ENCODE measurements around the gene TAP1.
A peak's percentile ranks its signal among the peaks of the same experiment; 100 is the strongest.
"Not testable (repeated sequence)": the region's sequence is repeated elsewhere in the genome, so short reads cannot be mapped to it uniquely, and the experiment has no call there.

TAP1 gene

DNA sequence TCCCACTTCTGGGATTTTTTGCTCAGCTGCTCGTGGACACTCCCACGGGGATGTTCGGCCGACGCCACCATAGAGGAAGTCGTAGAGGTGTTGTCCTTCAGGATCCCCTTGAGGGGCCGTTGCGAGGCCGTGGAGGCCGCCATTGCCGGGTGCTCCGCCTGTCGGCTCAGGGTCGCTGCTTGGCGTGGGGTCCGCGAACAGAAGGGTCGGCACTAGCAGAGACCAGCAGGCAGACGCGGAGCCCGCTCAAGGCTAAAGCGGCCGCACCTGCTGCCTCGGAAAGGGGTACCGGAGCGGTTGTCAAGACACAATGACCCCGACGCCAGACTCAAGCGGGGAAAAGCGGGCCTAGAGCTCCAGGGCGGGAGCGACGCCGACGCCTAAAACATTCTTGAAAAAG, 26.2 kb upstream of the TAP1 start:
- H3K27me3 ChIP-seq (ENCODE audit: low read depth) = peaks cover 16% of the 10 kb centered on the region
- DNase-seq (ENCODE audit: low spot score in 2 of 2) = no peak
- H3K36me3 ChIP-seq (replicated peaks) = no peaks in the 10 kb centered on the region
- no peak overlapping the region for H3K4me3 ChIP-seq
- no peaks in the 10 kb centered on the region for H3K9me3 ChIP-seq
- 0 out of 2 replicates have a peak, but pooled peaks cover 2% of the 10 kb centered on the region for H3K4me1 ChIP-seq
- in situ Hi-C loops (cut with MboI; ENCODE audit: low sequenced_read_pairs) = no loop called here

DNA sequence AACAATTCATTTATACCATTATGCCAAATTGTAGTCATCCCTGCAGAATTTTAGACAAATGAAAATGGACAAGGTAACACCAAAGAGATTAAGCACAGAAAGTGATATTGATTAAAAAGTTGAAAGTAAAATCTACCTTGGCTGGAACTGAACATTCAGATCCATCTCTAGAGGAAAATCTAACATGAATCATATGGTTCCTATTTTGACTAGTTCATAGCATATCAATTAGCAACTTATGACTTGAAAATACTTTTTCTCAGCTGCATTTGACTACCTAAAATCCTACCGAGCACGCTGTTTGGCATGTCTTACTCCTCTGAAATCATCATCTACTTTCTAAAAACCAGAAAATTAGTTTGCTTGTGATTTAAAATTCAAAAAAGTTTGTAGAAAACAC, 23.1 kb upstream of the TAP1 start:
- Histone ChIP-seq H3K27me3 (ENCODE audit: low read depth) (peaks cover 7% of the 10 kb centered on the region; the same call in 1 of the 2 replicates), H3K9me3 (no peaks in the 10 kb centered on the region), H3K36me3 (replicated peaks) (no peaks in the 10 kb centered on the region), H3K4me1 (0 out of 2 replicates have a peak, but pooled peaks cover 2% of the 10 kb centered on the region), H3K4me3 (no peak overlapping the region)
- in situ Hi-C loops (cut with MboI; ENCODE audit: low sequenced_read_pairs) = no loop called here
- no peak for DNase-seq (ENCODE audit: low spot score in 2 of 2)

DNA sequence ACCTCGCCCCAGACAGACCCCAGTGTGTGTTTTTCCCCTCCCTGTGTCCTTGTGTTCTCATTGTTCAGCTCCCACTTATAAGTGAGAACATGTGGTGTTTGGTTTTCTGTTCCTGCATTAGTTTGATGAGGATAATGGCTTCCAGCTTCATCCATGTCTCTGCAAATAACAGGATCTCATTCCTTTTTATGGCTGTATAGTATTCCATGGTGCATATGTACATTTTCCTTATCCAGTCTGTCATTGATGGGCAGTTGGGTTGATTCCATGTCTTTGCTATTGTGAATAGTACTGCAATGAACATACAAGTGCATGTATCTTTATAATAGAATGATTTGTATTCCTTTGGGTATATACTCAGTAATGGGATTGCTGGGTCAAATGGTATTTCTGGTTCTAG, 20.4 kb upstream of the TAP1 start:
- H3K27me3 ChIP-seq (ENCODE audit: low read depth); H3K4me1 ChIP-seq; H3K36me3 ChIP-seq (replicated peaks); DNase-seq (ENCODE audit: low spot score in 2 of 2); in situ Hi-C loops (cut with MboI; ENCODE audit: low sequenced_read_pairs); H3K9me3 ChIP-seq; H3K4me3 ChIP-seq: not testable (repeated sequence)

DNA sequence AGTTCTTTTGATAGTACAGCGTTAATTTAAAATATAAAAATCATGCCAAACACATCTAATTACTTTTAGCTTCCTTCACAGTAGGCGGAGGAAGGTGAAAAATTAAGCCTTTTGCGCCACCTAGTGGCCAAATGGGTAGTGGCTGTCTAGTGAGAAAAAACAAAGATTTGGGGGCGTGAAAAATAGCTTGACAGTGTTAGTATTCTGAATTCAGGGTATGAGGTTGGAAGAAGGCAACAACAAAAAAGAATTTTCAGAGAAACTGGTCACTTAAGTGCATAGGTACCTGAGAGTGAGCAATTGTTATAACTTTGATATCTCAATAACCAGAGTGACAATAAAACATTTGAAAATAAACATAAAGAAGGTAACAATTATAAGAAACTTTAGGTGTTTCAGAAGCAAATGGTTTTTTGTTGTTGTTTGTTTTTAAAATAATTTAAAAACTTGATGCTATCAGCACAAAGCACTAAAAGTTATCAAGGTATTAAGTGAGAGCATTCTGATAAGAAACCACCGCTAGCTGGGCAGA, 14.8 kb upstream of the TAP1 start:
- no peaks in the 10 kb centered on the region for H3K9me3 ChIP-seq
- DNase-seq (ENCODE audit: low spot score in 2 of 2) = peak; percentile 48 to 83
- H3K36me3 ChIP-seq (replicated peaks) = no peaks in the 10 kb centered on the region
- H3K27me3 ChIP-seq (ENCODE audit: low read depth) = peaks cover 37% of the 10 kb centered on the region
- H3K4me1 ChIP-seq = no peaks in the 10 kb centered on the region
- H3K4me3 ChIP-seq = no peak overlapping the region
- in situ Hi-C loops (cut with MboI; ENCODE audit: low sequenced_read_pairs) = no loop called here

DNA sequence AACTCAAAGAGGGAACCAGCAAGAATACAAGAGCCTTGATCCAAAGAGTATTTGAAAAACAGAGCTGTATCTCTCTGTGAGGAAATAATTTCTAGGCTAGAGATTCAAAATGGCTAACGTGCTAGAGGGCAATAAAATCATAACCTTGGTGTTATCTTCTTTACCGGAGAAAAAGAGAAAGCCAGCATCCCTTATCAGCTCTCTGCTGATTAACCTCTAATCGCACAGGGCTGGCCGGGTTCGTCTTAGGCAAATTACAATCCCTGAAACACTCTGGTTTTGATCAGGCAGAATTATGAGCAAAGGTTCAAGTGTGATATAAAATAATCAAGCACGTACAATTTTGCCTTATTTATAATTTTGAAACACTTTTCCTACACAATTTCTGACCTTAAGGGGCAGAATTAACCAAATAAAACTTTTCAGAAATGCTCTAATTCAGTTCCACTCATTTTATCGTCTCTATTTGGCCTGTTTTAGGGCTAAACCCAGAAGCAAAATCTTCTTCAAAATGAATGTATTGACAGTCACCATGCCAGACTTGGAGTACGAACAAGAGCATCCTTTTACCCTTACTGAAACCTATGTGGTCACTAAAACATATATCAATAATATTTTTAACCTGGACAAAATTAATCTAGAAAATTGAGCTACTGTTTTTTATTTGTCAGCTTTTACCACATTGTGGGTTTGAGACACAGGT, 14.2 kb upstream of the TAP1 start:
- in situ Hi-C loops (cut with MboI; ENCODE audit: low sequenced_read_pairs) = no loop called here
- Histone ChIP-seq H3K36me3 (replicated peaks) (no peaks in the 10 kb centered on the region), H3K27me3 (ENCODE audit: low read depth) (peaks cover 37% of the 10 kb centered on the region), H3K4me1 (no peaks in the 10 kb centered on the region), H3K9me3 (no peaks in the 10 kb centered on the region), H3K4me3 (no peak overlapping the region)
- no peak for DNase-seq (ENCODE audit: low spot score in 2 of 2)

DNA sequence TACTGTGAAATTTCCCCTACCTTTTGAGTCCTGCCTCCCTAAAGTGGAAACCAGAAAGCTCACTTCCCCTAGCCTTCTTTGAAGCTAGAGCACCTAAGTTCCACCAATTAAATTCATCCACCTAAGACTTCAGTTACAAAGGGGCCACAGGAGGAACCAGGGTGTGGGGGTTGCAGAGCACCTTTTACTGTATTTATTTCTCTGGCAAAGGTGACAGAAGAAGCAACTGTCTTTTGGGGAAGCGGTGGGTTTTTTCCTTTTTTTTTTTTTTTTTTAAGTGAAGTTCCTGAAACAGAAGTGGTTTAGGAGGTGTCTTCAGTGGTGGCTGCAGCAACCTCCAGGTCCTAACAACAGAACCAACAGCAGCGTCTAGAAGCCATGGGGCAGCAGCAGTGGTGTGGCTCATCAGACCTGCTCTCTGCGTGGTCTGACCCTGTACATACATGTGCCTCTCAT, 13.5 kb upstream of the TAP1 start:
- H3K36me3 ChIP-seq (replicated peaks) = no peaks in the 10 kb centered on the region
- H3K9me3 ChIP-seq = no peaks in the 10 kb centered on the region
- H3K27me3 ChIP-seq (ENCODE audit: low read depth) = peaks cover 37% of the 10 kb centered on the region
- H3K4me1 ChIP-seq = no peaks in the 10 kb centered on the region
- in situ Hi-C loops (cut with MboI; ENCODE audit: low sequenced_read_pairs) = no loop called here
- no peak overlapping the region for H3K4me3 ChIP-seq
- no peak for DNase-seq (ENCODE audit: low spot score in 2 of 2)

DNA sequence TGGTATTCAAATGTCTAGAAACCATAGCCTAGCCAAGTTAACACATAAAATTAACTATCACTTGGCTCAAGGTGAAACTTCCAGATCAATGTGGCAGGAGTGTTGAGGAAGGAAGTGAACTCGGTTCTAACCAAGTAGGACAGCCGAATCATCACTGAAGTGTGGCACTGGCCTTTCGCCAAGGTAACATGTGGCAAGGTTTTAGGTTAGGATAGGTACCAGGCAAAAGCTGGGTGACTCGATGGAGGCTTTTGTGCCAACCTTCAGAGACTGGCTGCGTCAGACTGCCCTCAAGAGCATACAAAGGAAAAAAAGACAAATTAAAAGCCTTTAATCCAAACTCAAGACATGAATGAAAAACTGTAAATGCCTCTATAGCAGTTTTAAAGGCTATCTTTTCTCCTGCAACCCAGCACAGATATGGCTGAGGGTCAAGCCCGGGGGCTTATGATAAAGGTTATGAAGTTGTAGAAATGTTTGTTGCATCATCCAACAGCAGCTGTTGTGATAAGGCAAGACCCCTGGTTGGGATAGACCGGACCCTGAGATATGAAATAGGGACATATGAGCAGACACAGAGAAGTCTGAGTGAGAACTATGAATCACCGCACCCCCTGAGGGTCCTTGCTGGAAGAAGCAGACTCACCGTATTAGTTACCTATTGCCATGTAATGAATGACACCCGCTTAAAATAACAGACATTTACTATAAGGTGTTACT, 12.4 kb upstream of the TAP1 start:
- Histone ChIP-seq H3K4me1 (no peaks in the 10 kb centered on the region), H3K27me3 (ENCODE audit: low read depth) (peaks cover 33% of the 10 kb centered on the region), H3K9me3 (no peaks in the 10 kb centered on the region), H3K36me3 (replicated peaks) (no peaks in the 10 kb centered on the region), H3K4me3 (no peak overlapping the region)
- DNase-seq (ENCODE audit: low spot score in 2 of 2) = no peak
- in situ Hi-C loops (cut with MboI; ENCODE audit: low sequenced_read_pairs) = no loop called here

DNA sequence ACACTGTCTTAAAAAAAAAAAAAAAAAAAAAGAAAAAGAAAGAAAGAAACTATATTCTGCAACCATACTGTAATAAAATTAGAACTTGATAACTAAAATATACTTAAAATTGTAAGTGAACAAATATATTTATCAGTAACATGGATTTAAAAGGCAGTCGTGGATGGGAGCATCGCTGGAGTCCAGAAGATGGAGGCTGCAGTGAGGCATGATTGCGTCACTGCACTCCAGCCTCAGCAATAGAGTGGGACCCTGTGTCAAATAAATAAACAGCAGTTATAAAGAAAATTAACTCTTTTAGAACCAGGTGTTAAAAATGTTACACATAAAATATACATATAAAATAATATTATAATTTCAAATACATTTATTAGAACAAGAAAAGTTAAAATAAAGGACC, 9.2 kb upstream of the TAP1 start:
- DNase-seq (ENCODE audit: low spot score in 2 of 2) = no peak
- Histone ChIP-seq H3K4me3 (no peak overlapping the region), H3K36me3 (replicated peaks) (no peaks in the 10 kb centered on the region), H3K9me3 (no peaks in the 10 kb centered on the region), H3K27me3 (ENCODE audit: low read depth) (peaks cover 29% of the 10 kb centered on the region), H3K4me1 (no peaks in the 10 kb centered on the region)
- in situ Hi-C loops (cut with MboI; ENCODE audit: low sequenced_read_pairs) = no loop called here

DNA sequence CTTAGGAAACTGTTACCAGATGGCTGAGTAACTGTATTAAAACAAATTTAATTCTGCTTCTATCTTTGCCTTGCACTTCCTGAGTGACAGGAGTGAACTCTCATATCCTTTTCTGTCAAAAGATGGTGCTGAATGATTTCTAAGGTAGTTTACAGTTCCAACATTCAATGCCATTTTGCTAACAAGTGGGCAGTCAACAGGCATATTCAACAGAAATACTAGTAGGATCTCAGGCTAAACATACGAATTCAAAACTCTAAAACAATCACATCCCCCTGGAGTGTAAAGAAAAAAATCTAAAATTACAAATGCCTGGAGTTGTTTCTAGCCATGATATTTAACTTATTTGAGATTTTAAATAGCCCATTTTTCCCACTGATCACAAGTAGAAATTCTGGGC, 7.2 kb upstream of the TAP1 start:
- Histone ChIP-seq H3K9me3 (no peaks in the 10 kb centered on the region), H3K27me3 (ENCODE audit: low read depth) (peaks cover 13% of the 10 kb centered on the region), H3K4me3 (no peak overlapping the region), H3K4me1 (no peaks in the 10 kb centered on the region), H3K36me3 (replicated peaks) (no peaks in the 10 kb centered on the region)
- DNase-seq (ENCODE audit: low spot score in 2 of 2) = no peak
- in situ Hi-C loops (cut with MboI; ENCODE audit: low sequenced_read_pairs) = no loop called here

DNA sequence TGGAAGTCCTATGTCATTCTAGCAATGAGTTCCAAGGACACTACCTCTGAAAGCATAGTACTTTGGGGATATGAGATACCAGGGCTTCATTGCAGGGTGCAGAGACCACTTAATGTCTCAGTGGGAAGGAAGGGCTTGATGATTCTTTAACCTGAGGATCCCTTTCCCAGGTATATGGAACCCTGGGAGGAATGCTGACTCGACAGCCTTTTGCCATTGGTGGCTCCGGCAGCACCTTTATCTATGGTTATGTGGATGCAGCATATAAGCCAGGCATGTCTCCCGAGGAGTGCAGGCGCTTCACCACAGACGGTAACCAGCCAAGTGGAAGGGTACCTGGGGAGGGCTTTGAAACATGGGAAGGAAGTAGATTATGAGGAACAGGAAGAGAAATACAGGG, 4.7 kb upstream of the TAP1 start:
- H3K27me3 ChIP-seq (ENCODE audit: low read depth) = no peaks in the 10 kb centered on the region; the same call in 1 of the 2 replicates
- H3K36me3 ChIP-seq (replicated peaks) = no peaks in the 10 kb centered on the region
- in situ Hi-C loops (cut with MboI; ENCODE audit: low sequenced_read_pairs) = no loop called here
- no peak for DNase-seq (ENCODE audit: low spot score in 2 of 2)
- no peaks in the 10 kb centered on the region for H3K9me3 ChIP-seq
- H3K4me3 ChIP-seq = no peak overlapping the region
- H3K4me1 ChIP-seq = no peaks in the 10 kb centered on the region

DNA sequence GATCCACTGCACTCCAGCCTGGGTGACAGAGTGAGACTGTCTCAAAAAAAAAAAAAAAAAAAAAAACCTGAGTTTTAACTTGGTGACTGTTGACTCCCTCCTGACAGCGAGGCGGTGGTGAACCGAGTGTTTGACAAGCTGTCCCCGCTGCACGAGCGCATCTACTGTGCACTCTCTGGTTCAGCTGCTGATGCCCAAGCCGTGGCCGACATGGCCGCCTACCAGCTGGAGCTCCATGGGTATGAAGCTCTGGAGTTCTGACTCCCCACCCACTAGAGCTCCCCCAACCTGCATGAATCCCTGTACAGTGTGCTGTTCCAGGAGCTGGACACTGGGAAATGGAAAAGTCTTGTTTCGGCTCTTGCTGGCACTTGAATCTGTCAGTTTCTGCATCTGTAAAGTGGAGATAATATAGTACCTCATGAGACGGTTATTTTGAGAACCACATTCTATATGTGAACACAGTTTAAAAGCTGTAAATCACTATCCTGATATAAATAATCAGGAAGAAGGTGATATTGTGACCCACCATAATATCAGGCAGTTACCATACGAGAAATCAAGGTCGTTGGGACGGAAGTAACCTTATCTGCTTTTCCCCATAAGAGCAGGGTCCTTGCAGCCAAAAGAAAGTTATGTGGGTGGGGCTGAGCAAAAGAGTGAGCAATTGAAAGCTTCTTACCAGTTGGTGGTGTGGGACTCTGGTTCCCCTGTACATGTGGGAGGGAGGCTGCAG, 3.8 kb upstream of the TAP1 start:
- Histone ChIP-seq H3K36me3 (replicated peaks) (no peaks in the 10 kb centered on the region), H3K4me1 (peaks cover 4% of the 10 kb centered on the region), H3K9me3 (no peaks in the 10 kb centered on the region), H3K4me3 (no peak overlapping the region), H3K27me3 (ENCODE audit: low read depth) (no peaks in the 10 kb centered on the region)
- in situ Hi-C loops (cut with MboI; ENCODE audit: low sequenced_read_pairs) = no loop called here
- no peak for DNase-seq (ENCODE audit: low spot score in 2 of 2)

DNA sequence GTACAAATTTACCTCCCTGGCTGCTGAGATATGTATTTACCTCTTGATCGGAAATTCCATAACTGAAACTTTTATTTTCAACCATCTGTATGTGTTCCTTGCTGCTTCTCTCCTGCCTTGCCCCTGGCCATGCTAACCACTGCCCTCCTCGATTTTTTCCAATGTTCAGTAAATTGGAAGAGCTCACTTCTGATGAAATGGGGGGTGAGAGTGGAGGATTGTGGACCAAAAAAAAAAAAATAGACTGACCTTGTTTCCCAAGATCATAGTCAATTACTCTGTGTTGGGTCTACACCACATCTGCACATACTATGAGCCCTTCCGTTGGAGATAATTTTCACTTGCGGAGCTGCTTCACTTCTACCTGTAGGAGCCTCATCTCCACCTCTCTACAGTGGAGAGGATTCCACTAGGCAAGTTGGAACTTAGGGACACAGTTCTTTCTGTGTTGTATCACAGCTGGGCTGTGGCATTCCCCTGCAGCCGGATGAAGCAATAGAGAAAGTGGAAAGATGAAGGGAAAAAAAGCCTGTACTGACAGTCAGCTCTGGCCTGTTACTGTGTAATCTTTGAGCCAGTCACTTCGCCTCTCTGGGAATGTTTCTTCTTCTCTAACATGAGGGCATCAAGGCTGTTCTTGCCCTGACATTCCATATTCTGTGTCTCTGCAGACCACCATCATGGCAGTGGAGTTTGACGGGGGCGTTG, 2.1 kb upstream of the TAP1 start:
- no peaks in the 10 kb centered on the region for H3K9me3 ChIP-seq
- H3K27me3 ChIP-seq (ENCODE audit: low read depth) = no peaks in the 10 kb centered on the region
- H3K4me1 ChIP-seq = peaks cover 6% of the 10 kb centered on the region
- no peaks in the 10 kb centered on the region; the same call in 1 of the 2 replicates for H3K36me3 ChIP-seq (replicated peaks)
- DNase-seq (ENCODE audit: low spot score in 2 of 2) = no peak
- in situ Hi-C loops (cut with MboI; ENCODE audit: low sequenced_read_pairs) = no loop called here
- H3K4me3 ChIP-seq = no peak overlapping the region

DNA sequence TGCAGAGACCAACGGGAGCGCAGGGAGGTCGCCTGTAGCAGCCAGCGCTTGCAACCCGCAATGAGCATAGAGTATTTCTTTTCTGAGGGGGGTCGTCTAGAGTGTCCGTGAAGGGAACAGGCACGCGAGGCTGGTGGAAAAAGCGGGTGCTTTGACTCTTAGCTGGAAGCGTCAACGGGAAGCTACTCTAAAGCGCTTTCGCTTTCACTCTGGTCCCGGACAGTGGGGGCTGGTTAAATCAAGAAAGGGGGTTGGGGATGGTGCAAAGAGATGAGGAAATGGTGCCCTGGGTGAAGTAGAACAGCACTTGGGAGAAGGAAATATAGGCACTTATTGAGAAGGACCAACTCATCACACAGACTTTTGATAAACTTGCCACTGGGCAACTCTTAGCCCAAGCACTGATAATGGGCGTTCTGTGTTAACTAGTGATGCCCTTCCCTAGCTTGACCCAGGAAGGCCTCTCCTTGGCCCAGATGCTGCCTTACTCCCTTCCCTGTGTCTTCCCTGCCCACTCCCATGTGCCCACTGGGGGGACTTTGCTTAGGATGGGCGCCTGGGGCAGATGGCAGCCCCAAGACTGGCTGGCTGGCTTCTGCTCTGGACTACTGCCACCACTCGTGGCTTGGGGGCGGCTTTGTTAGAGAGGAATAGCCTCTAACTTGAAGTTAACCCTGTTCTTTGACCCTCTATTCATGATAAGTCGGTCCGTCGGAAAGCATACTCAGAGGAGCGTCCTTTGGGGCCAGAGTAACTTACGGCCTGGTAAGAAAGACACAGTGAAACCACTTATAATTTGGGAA, 1.1 kb upstream of the TAP1 start:
- Histone ChIP-seq H3K9me3 (no peaks in the 10 kb centered on the region), H3K4me3 (peak overlapping the region; percentile 67), H3K4me1 (peaks cover 6% of the 10 kb centered on the region), H3K27me3 (ENCODE audit: low read depth) (no peaks in the 10 kb centered on the region), H3K36me3 (replicated peaks) (peaks cover 6% of the 10 kb centered on the region)
- in situ Hi-C loops (cut with MboI; ENCODE audit: low sequenced_read_pairs) = no loop called here
- no peak for DNase-seq (ENCODE audit: low spot score in 2 of 2)
